B cell (primary cell): Measurements from ENCODE around the gene TFCP2. TPM values are rescaled to one million over a fixed set of nuclear protein-coding genes. Genes with fewer than 3 reads are reported as not detected.

Experiments
- ATAC-seq: fragments of 200-7000 bp; cut with Tn5 transposase; one replicate; pipeline ENCODE4 v1.10.0; 2021; ENCODE audit warnings: low read depth, mild to moderate bottlenecking, moderate number of reproducible peaks, moderate library complexity
- CTCF ChIA-PET: fragments of 350-600 bp; sonication (Branson Sonifier 250); formaldehyde crosslinking; loops from one replicate; lab custom pipeline; 2021; ENCODE audit warnings: antibody characterized with exemption, inconsistent platforms; lab: Charles Lee
- POLR2A ChIA-PET: fragments of 350-600 bp; sonication (Branson Sonifier 250); formaldehyde crosslinking; loops from one replicate; lab custom pipeline; 2021; ENCODE audit warnings: antibody characterized with exemption; lab: Charles Lee
- DNase-seq: peaks from one replicate; pipeline ENCODE4 v3.0.0; 2013
- H2AFZ ChIP-seq: 2 replicates; pipeline ENCODE4 v1.6.1; 2012; ENCODE audit warnings: mild to moderate bottlenecking, low read depth, low read length; ENCODE audit not compliant: insufficient read depth, poor library complexity, severe bottlenecking
- H3K27ac ChIP-seq, 2 donors: 1 replicate in 1 of 2; 2 replicates in 1 of 2; pipeline ENCODE4 v1.5.1; 2012 to 2013; ENCODE audit warnings: low read length in 2 of 2, mild to moderate bottlenecking in 2 of 2, moderate library complexity in 1 of 2
- H3K27me3 ChIP-seq, 4 experiments: fragments of 200-600 bp in 1 of 4; sonication (generic) in 1 of 4; replicated peaks in 1 of 4; 1 replicate in 2 of 4; 2 replicates in 2 of 4; pipeline versions ENCODE4 v1.6.1 to v1.7.0; 2013 to 2016; ENCODE audit warnings: low read length in 3 of 4, mild to moderate bottlenecking in 2 of 4, mixed read lengths in 1 of 4, moderate library complexity in 1 of 4; ENCODE audit not compliant: insufficient read depth in 4 of 4, control insufficient read depth in 3 of 4; ENCODE audit errors: control extremely low read depth in 1 of 4
- H3K36me3 ChIP-seq, 2 experiments: replicated peaks in 1 of 2; 1 replicate in 1 of 2; 2 replicates in 1 of 2; pipeline versions ENCODE4 v1.6.1 to v1.7.1; 2013; ENCODE audit warnings: low read length in 1 of 2; ENCODE audit not compliant: insufficient read depth in 2 of 2, control insufficient read depth in 1 of 2; ENCODE audit errors: control extremely low read depth in 1 of 2, extremely low read depth in 1 of 2
- H3K4me1 ChIP-seq, 2 donors: fragments of 200-600 bp in 1 of 2; sonication (generic) in 1 of 2; 1 replicate in 1 of 2; 2 replicates in 1 of 2; pipeline versions ENCODE4 v1.5.1 to v1.6.1; 2013 to 2017; ENCODE audit warnings: low read length in 2 of 2; ENCODE audit not compliant: control insufficient read depth in 2 of 2, insufficient read depth in 2 of 2
- H3K4me2 ChIP-seq: replicated peaks from 2 replicates; pipeline ENCODE3; 2012; ENCODE audit warnings: mild to moderate bottlenecking, low read depth, low read length; ENCODE audit not compliant: poor library complexity, severe bottlenecking
- H3K4me3 ChIP-seq, 5 experiments: fragments of 200-600 bp in 1 of 5; sonication (generic) in 1 of 5; 1 replicate in 3 of 5; 2 replicates in 2 of 5; pipeline versions ENCODE4 v1.5.1 to v1.7.0; 2011 to 2016; ENCODE audit warnings: low read length in 4 of 5, mild to moderate bottlenecking in 4 of 5, low read depth in 2 of 5, control low read depth in 1 of 5, moderate library complexity in 1 of 5; ENCODE audit not compliant: insufficient read depth in 1 of 5; ENCODE audit errors: control extremely low read depth in 1 of 5, extremely low read depth in 1 of 5
- H3K79me2 ChIP-seq: fragments of 200-600 bp; sonication (generic); one replicate; pipeline ENCODE4 v1.6.0; 2016; ENCODE audit warnings: low read length; ENCODE audit not compliant: control insufficient read depth, insufficient read depth
- H3K9ac ChIP-seq: fragments of 200-600 bp; sonication (generic); 2 replicates; pipeline ENCODE4 v1.6.1; 2017; ENCODE audit warnings: mild to moderate bottlenecking, low read length, moderate library complexity
- H3K9me3 ChIP-seq, 3 donors: one replicate each; pipeline versions ENCODE4 v1.6.1 to v1.7.1; 2013; ENCODE audit warnings: low read length in 2 of 3; ENCODE audit not compliant: control insufficient read depth in 2 of 3, insufficient read depth in 1 of 3; ENCODE audit errors: control extremely low read depth in 1 of 3
- H4K20me1 ChIP-seq: 2 replicates; pipeline ENCODE4 v1.6.0; 2012; ENCODE audit warnings: mild to moderate bottlenecking, low read length; ENCODE audit not compliant: insufficient read depth, control insufficient read depth, poor library complexity, severe bottlenecking
- H3K27ac Mint-ChIP-seq: one replicate; pipeline ENCODE4 v1.8.0; 2021; ENCODE audit warnings: mixed read lengths
- H3K27me3 Mint-ChIP-seq: one replicate; pipeline ENCODE4 v1.8.0; 2021; ENCODE audit warnings: mixed read lengths
- H3K4me1 Mint-ChIP-seq: one replicate; pipeline ENCODE4 v1.8.0; 2021; ENCODE audit warnings: mixed read lengths
- H3K4me3 Mint-ChIP-seq: one replicate; pipeline ENCODE4 v1.8.0; 2021; ENCODE audit warnings: mixed read lengths
- H3K9me3 Mint-ChIP-seq: one replicate; pipeline ENCODE4 v1.8.0; 2022; ENCODE audit warnings: mixed read lengths; ENCODE audit not compliant: insufficient read depth
- EZH2 ChIP-seq: IDR thresholded peaks from 2 replicates; pipeline ENCODE4 v1.6.1; 2012; ENCODE audit warnings: borderline replicate concordance, low read depth, mild to moderate bottlenecking, moderate library complexity, low read length; ENCODE audit not compliant: insufficient read depth, poor library complexity, severe bottlenecking
- WGBS: methylation state at CpG from one replicate; pipeline ENCODE4 v1.1.5; 2013; ENCODE audit warnings: missing lambda C conversion rate; ENCODE audit not compliant: insufficient coverage; 5-methylcytosine and 5-hydroxymethylcytosine counted together
- intact Hi-C: fragments of 100-400 bp; cut with micrococcal nuclease; formaldehyde crosslinking; loops from one replicate; pipeline ENCODE4 v1.10.0; 2022
- polyA plus RNA-seq: library from polyadenylated mRNA; depleted of rRNA; stranded (reverse); fragments of >200 nt; gene quantifications from 2 replicates; pipeline ENCODE4 v1.2.3, GENCODE V29; 2012
- total RNA-seq, 2 donors: library from RNA; stranded (reverse); fragments of 120-200 nt in 1 of 2; gene quantifications; 1 replicate in 1 of 2; 2 replicates in 1 of 2; pipeline versions ENCODE4 v1.2.3 to v1.2.4, GENCODE V29; 2013 to 2022
- TF ChIP-seq, protein P1 (sequence below): fragments of 200-600 bp; IDR thresholded peaks from one replicate; pipeline ENCODE4 v1.8.0; 2022; ENCODE audit warnings: antibody characterized with exemption, mild to moderate bottlenecking

The TFCP2 gene
- total and polyA plus RNA-seq, 2 donors (not counting 1 experiment from before 2014, with no cell fraction given): 12.1 to 38.8 TPM

DNA sequence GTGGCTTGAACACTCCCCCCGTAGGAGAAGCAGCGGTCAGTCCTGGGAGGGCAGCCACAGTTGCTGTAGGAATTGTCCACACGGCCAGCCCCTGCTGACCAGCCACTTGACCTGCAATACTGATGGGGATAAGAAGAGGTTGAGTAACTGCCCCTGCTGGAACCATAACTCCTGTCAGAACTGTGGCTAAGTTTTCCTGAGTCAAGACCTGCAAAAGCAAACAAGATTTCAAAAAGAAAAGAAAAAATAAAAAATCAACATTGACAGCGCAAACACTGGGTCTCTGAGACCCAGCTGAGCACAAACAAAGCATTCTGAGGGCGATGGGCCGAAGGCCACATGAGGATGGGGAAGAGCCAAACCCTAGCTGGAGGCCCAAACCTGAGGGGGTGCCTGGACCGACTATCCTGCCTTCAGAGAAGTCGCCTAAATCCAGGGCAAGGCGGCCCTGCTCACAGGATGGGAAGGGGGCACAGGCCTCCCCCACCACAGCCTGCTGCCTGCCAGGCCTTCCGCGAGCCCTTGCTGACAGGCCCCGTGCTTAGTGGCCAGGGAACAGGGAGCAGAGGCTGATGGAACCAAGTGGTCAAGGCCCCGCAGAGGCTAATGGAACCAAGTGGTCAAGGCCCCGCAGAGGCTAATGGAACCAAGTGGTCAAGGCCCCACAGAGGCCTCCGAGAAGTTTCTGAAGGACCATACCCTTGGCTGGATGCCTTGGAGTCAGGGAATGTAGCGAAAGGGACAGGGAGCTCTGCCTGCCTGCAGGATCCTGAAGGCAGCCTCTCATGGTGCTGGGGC lies 25.8 kb upstream of the TFCP2 start:
- H2AFZ ChIP-seq: no peak overlapping the region
- H3K27me3 ChIP-seq: no peaks in the 10 kb centered on the region
- ATAC-seq (no peak), DNase-seq (no peak)
- no peaks in the 10 kb centered on the region for H3K79me2 ChIP-seq
- intact Hi-C loops: no loop called here
- CTCF ChIA-PET: no interaction called here
- H3K4me1 ChIP-seq: no peaks in the 10 kb centered on the region
- H3K9ac ChIP-seq: no peak overlapping the region
- no peak overlapping the region for H3K4me3 ChIP-seq
- no peak overlapping the region for H3K27ac ChIP-seq
- no peaks in the 10 kb centered on the region for H3K4me1 Mint-ChIP-seq
- no peaks in the 10 kb centered on the region for H3K27me3 Mint-ChIP-seq
- POLR2A ChIA-PET: interaction anchor here (0.5 kb wide), 1 partner anchor 122 kb away, joined by 3 read pairs; no protein-coding TSS in a partner anchor
- H3K27ac Mint-ChIP-seq: no peak overlapping the region
- 97% methylated on average over 15 of the region's 16 CpGs for WGBS
- H3K4me3 Mint-ChIP-seq: no peak overlapping the region
- no peak overlapping the region for H3K4me2 ChIP-seq
- H3K9me3 Mint-ChIP-seq: no peaks in the 10 kb centered on the region
- H3K9me3 ChIP-seq: no peaks in the 10 kb centered on the region
- TF ChIP-seq, protein P1, sequence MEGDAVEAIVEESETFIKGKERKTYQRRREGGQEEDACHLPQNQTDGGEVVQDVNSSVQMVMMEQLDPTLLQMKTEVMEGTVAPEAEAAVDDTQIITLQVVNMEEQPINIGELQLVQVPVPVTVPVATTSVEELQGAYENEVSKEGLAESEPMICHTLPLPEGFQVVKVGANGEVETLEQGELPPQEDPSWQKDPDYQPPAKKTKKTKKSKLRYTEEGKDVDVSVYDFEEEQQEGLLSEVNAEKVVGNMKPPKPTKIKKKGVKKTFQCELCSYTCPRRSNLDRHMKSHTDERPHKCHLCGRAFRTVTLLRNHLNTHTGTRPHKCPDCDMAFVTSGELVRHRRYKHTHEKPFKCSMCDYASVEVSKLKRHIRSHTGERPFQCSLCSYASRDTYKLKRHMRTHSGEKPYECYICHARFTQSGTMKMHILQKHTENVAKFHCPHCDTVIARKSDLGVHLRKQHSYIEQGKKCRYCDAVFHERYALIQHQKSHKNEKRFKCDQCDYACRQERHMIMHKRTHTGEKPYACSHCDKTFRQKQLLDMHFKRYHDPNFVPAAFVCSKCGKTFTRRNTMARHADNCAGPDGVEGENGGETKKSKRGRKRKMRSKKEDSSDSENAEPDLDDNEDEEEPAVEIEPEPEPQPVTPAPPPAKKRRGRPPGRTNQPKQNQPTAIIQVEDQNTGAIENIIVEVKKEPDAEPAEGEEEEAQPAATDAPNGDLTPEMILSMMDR: no peak
- no peak for TF ChIP-seq EZH2
- H3K36me3 ChIP-seq: peaks cover 0 to 3% of the 10 kb centered on the region in 2 experiments
- H4K20me1 ChIP-seq: no peaks in the 10 kb centered on the region
